NCI-H1092 (cell line): ENCODE results near the gene HIVEP2.

Experiments
- DNase-seq: peaks from one replicate; lab custom pipeline; 2025; lab: John Stamatoyannopoulos, UW

HIVEP2 gene

GRCh38 chr6:142820338-142821051, 124.5 kb downstream of the HIVEP2 start:
- DNase-seq = no peak

- no peak for DNase-seq
These were observed 125.2 kb downstream of the HIVEP2 start for GRCh38 chr6:142819603-142820337.

- no peak for DNase-seq
These were observed 128.5 kb downstream of the HIVEP2 start for GRCh38 chr6:142816486-142816885.

GRCh38 chr6:142816031-142816430, 128.9 kb downstream of the HIVEP2 start:
- no peak for DNase-seq

GRCh38 chr6:142811923-142812322, 133.1 kb downstream of the HIVEP2 start:
- DNase-seq = no peak

- no peak for DNase-seq
These were observed 133.9 kb downstream of the HIVEP2 start for GRCh38 chr6:142810952-142811514.

- no peak for DNase-seq
These were observed 135.0 kb downstream of the HIVEP2 start for GRCh38 chr6:142809947-142810346.

- DNase-seq = no peak
These were observed 136.4 kb downstream of the HIVEP2 start for GRCh38 chr6:142808405-142809061.

- DNase-seq = no peak
These were observed 139.9 kb downstream of the HIVEP2 start for GRCh38 chr6:142805042-142805441.

- DNase-seq = no peak
These were observed 140.5 kb downstream of the HIVEP2 start for GRCh38 chr6:142804490-142804889.

GRCh38 chr6:142803495-142804058, 141.4 kb downstream of the HIVEP2 start:
- DNase-seq = no peak

GRCh38 chr6:142803032-142803431, 141.9 kb downstream of the HIVEP2 start:
- no peak for DNase-seq

GRCh38 chr6:142802124-142802523, 142.9 kb downstream of the HIVEP2 start:
- no peak for DNase-seq

GRCh38 chr6:142800240-142800639, 144.7 kb downstream of the HIVEP2 start:
- DNase-seq = no peak

GRCh38 chr6:142799639-142800038, 145.3 kb downstream of the HIVEP2 start:
- DNase-seq = no peak

- no peak for DNase-seq
These were observed 147.8 kb downstream of the HIVEP2 start for GRCh38 chr6:142797159-142797558.

- no peak for DNase-seq
These were observed 148.4 kb downstream of the HIVEP2 start for GRCh38 chr6:142796571-142796970.

GRCh38 chr6:142796024-142796423, 149.0 kb downstream of the HIVEP2 start:
- DNase-seq = no peak

GRCh38 chr6:142794424-142794823, 150.6 kb downstream of the HIVEP2 start:
- DNase-seq = no peak

GRCh38 chr6:142790257-142790656, 154.7 kb downstream of the HIVEP2 start:
- no peak for DNase-seq

GRCh38 chr6:142787422-142787821, 157.6 kb downstream of the HIVEP2 start:
- DNase-seq = no peak

- no peak for DNase-seq
These were observed 158.5 kb downstream of the HIVEP2 start for GRCh38 chr6:142786476-142786875.
